Activated naive CD8-positive, alpha-beta T cell treated with anti-CD3 and anti-CD28 coated beads for 36 hours (primary cell): ENCODE data around the gene SMG6. TPM values are rescaled to one million over a fixed set of nuclear protein-coding genes. Genes with fewer than 3 reads are reported as not detected.
"Not testable (repeated sequence)": the region's sequence is repeated elsewhere in the genome, so short reads cannot be mapped to it uniquely, and the experiment has no call there.

Experiments
- DNase-seq: peaks from one replicate; pipeline ENCODE4 v3.0.0; 2021
- H3K27ac Mint-ChIP-seq: one replicate; pipeline ENCODE4 v1.8.0; 2022; ENCODE audit warnings: mild to moderate bottlenecking, moderate library complexity, mixed read lengths
- H3K27me3 Mint-ChIP-seq: one replicate; pipeline ENCODE4 v1.8.0; 2022; ENCODE audit warnings: mild to moderate bottlenecking, mixed read lengths
- H3K36me3 Mint-ChIP-seq: one replicate; pipeline ENCODE4 v1.8.0; 2021; ENCODE audit warnings: mild to moderate bottlenecking, mixed read lengths
- H3K4me1 Mint-ChIP-seq: one replicate; pipeline ENCODE4 v1.8.0; 2021; ENCODE audit warnings: mixed read lengths
- H3K4me3 Mint-ChIP-seq: one replicate; pipeline ENCODE4 v1.8.0; 2022; ENCODE audit warnings: mild to moderate bottlenecking, moderate library complexity, mixed read lengths
- H3K9me3 Mint-ChIP-seq: one replicate; pipeline ENCODE4 v1.8.0; 2022; ENCODE audit warnings: mixed read lengths
- total RNA-seq, 2 experiments: library from RNA; stranded (reverse); gene quantifications; one replicate each; pipeline ENCODE4 v1.2.3, GENCODE V29; 2021

The SMG6 gene
- total RNA-seq, 2 experiments from 2014 or later = 48.7 to 51.8 TPM

DNA sequence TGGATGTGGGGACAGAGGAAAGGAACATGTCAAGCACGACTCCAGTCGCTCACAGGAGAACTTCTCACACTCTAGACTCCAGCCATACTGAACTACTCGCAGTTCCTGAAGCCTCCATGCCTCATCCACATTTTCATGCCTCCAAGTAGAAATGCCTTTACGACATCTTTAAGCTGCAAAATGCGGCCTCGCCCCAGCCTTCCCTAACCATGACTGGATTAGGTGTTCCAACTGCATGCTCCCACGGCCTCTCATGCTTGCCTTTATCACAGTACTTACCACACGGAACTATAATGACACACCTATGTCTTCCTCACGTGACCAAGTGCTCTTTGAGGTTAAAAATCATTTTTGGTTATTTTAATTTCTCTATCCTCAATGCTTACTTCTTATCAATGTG, 23.9 kb downstream of the SMG6 start:
- H3K27ac Mint-ChIP-seq = no peak overlapping the region
- no peak overlapping the region for H3K4me3 Mint-ChIP-seq
- DNase-seq = no peak
- H3K36me3 Mint-ChIP-seq = peaks cover 55% of the 10 kb centered on the region
- H3K4me1 Mint-ChIP-seq = peaks cover 50% of the 10 kb centered on the region
- no peaks in the 10 kb centered on the region for H3K9me3 Mint-ChIP-seq
- no peaks in the 10 kb centered on the region for H3K27me3 Mint-ChIP-seq

DNA sequence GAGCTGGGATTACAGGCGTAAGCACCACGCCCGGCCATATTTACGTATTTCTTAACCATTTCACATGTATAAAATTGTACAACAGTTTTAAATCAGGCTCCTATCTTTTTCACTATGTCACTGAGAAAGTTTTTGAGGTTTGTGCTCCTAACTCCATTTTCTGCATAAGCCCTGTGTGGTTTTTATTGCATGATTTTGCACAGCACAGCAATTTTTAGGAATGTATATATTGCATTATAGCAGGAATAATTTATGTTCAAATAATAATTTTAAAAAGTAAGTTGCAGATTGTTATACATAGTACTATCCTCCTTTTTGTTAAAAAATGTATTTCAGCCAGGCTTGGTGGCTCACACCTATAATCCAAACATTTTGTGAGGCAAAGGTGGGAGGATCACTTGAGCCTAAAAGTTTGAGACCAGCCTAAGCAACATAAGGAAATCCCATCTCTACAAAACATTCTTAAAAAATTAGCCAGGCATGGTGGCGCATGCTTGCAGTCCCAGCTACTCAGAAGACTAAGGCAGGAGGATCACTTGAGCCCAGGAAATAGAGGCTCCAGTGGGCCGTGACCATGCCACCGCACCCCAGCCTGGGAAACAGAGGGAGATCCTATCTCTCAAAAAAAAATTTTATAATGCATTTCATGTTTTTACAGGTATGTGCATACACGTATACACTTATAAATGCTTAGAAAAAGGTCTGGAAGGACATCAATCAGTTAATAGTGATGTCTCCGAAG, 26.0 kb downstream of the SMG6 start:
- no peak overlapping the region for H3K27ac Mint-ChIP-seq
- H3K9me3 Mint-ChIP-seq = no peaks in the 10 kb centered on the region
- H3K27me3 Mint-ChIP-seq = no peaks in the 10 kb centered on the region
- H3K36me3 Mint-ChIP-seq = peaks cover 63% of the 10 kb centered on the region
- no peak for DNase-seq
- H3K4me3 Mint-ChIP-seq = no peak overlapping the region
- H3K4me1 Mint-ChIP-seq = peaks cover 55% of the 10 kb centered on the region

DNA sequence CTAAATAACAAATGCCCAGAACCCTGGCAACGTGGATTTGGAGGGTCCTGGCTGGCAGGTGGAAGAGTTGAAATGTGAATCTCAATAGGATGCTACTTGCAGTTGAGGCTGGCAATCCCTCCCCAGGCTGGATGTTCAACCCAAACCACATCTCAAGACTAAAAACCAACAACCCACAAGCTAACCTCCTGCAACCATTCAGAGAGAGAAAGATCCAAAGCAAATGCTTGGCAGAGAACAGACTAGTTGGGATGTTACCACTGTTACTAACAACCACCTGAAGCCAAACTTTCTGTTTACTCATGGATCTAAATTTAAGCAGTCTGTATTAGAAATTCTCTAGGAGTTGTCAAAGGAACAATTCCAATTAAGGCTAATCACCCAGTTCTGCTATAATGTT, 27.9 kb downstream of the SMG6 start:
- Mint-ChIP-seq H3K4me3 (no peak overlapping the region), H3K36me3 (peaks cover 59% of the 10 kb centered on the region), H3K27me3 (no peaks in the 10 kb centered on the region), H3K27ac (peak overlapping the region; percentile 20), H3K9me3 (no peaks in the 10 kb centered on the region), H3K4me1 (peaks cover 52% of the 10 kb centered on the region)
- DNase-seq = no peak

GRCh38 chr17:2274414-2274813, 29.2 kb downstream of the SMG6 start:
- H3K4me1 Mint-ChIP-seq = peaks cover 59% of the 10 kb centered on the region
- no peak overlapping the region for H3K4me3 Mint-ChIP-seq
- H3K36me3 Mint-ChIP-seq = peaks cover 65% of the 10 kb centered on the region
- H3K27ac Mint-ChIP-seq = no peak overlapping the region
- H3K9me3 Mint-ChIP-seq = no peaks in the 10 kb centered on the region
- DNase-seq = no peak
- H3K27me3 Mint-ChIP-seq = no peaks in the 10 kb centered on the region

DNA sequence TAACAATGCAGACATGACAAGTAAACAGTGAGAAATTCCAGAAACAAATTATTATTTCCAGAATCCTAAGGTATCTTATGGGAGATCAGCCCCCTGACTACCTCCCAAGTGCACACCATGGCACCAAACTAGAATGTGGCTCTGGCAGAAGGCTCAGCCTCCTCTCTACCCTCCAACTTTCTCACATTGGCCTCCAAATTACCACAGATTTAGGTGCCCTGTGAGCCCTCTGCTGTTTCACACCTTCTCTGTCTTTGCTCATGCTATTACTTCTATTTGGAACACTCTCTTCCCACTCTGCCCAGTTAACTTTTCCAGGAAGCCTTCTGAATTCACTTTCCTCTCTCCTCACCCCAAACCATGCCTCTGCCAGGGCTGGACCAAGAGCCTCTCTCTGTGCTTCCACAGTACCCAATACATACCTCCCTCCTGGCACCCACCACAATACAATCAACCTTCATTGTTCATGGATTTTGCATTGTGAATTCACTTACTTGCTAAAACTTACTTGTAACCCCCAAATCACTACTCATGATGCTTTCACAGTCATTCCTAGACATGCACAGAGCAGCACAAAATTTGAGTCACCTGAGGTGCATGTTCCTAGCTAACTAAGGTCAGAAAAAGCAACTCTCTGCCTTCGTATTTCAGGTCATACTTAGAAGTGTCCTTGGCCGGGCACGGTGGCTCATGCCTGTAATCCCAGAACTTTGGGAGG, 31.4 kb downstream of the SMG6 start:
- no peaks in the 10 kb centered on the region for H3K9me3 Mint-ChIP-seq
- H3K4me1 Mint-ChIP-seq = peaks cover 61% of the 10 kb centered on the region
- H3K27me3 Mint-ChIP-seq = no peaks in the 10 kb centered on the region
- peak overlapping the region; percentile 82 for H3K27ac Mint-ChIP-seq
- DNase-seq = no peak
- peaks cover 63% of the 10 kb centered on the region for H3K36me3 Mint-ChIP-seq
- H3K4me3 Mint-ChIP-seq = peak overlapping the region; percentile 8

- H3K27me3 Mint-ChIP-seq = no peaks in the 10 kb centered on the region
- peaks cover 59% of the 10 kb centered on the region for H3K36me3 Mint-ChIP-seq
- no peak for DNase-seq
- H3K9me3 Mint-ChIP-seq = no peaks in the 10 kb centered on the region
- H3K27ac Mint-ChIP-seq = peak overlapping the region; percentile 100
- H3K4me3 Mint-ChIP-seq = peak overlapping the region; percentile 84
- H3K4me1 Mint-ChIP-seq = peaks cover 71% of the 10 kb centered on the region
Observed at GRCh38 chr17:2267354-2267753, 36.2 kb downstream of the SMG6 start.

GRCh38 chr17:2266865-2267228, 36.7 kb downstream of the SMG6 start:
- H3K4me3 Mint-ChIP-seq = peak overlapping the region; percentile 84
- H3K36me3 Mint-ChIP-seq = peaks cover 59% of the 10 kb centered on the region
- peaks cover 71% of the 10 kb centered on the region for H3K4me1 Mint-ChIP-seq
- no peaks in the 10 kb centered on the region for H3K27me3 Mint-ChIP-seq
- peak overlapping the region; percentile 100 for H3K27ac Mint-ChIP-seq
- no peak for DNase-seq
- H3K9me3 Mint-ChIP-seq = no peaks in the 10 kb centered on the region

- Mint-ChIP-seq H3K27me3 (no peaks in the 10 kb centered on the region), H3K9me3 (no peaks in the 10 kb centered on the region), H3K4me3 (peak overlapping the region; percentile 84), H3K4me1 (peaks cover 74% of the 10 kb centered on the region), H3K36me3 (peaks cover 63% of the 10 kb centered on the region), H3K27ac (peak overlapping the region; percentile 100)
- DNase-seq = peak; percentile 86
Observed at GRCh38 chr17:2266045-2266864, 37.3 kb downstream of the SMG6 start.

DNA sequence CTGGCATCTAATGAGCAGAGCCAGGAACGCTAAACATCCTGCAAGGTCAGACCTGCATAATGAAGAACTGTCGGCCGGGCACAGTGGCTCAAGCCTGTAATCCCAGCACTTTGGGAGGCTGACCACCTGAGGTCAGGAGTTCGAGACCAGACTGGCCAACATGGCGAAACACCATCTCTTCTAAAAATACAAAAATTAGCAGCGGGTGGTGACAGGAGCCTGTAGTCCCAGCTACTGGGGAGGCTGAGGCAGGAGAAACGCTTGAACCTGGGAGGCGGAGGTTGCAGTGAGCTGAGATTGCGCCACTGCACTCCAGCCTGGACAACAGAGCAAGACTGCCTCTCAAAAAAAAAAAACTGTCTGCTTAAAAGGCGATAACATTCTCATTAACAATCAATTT, 38.4 kb downstream of the SMG6 start:
- not testable (repeated sequence) for H3K27me3 Mint-ChIP-seq, H3K9me3 Mint-ChIP-seq, DNase-seq
- Mint-ChIP-seq H3K36me3 (peaks cover 66% of the 10 kb centered on the region), H3K4me1 (peaks cover 73% of the 10 kb centered on the region), H3K4me3 (peak overlapping the region; percentile 84), H3K27ac (peak overlapping the region; percentile 100)

DNA sequence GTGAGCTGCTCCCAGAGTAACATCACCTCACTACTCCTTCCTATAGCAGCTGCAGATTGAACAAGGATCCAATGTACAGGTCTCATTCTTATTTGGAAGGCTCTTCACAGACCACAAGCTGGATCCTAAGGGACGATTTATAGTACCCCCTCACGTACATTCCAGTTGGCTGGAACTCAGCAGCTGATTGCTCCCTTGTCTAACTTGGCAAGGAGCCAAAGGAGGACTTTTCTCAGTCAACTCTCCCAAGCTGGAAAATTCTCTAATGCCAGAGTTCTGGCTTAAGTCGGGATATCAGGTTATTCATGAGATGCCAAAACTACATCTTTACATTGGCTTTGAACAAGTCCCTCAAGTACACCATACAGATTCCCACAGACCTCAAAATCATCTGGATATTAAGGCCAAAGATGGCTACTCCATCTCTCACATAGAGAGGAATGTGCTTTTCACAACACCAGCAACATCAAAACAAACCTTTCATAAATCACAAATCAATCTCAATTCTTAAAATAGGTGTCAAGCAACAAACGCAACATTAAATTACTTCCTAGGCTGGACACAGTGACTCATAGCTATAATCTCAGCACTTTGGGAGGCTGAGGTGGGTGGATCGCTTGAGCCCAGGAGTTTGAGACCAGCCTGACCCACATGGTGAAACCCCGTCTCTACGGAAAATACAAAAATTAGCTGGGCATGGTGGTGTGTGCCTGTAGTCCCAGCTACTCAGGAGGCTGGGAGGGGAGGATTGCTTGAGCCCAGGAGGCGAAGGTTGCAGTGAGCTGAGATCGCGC, 39.3 kb downstream of the SMG6 start:
- H3K27me3 Mint-ChIP-seq = no peaks in the 10 kb centered on the region
- H3K4me3 Mint-ChIP-seq = peak overlapping the region; percentile 84
- peaks cover 73% of the 10 kb centered on the region for H3K4me1 Mint-ChIP-seq
- H3K36me3 Mint-ChIP-seq = peaks cover 63% of the 10 kb centered on the region
- peak; percentile 34 for DNase-seq
- H3K27ac Mint-ChIP-seq = peak overlapping the region; percentile 100
- H3K9me3 Mint-ChIP-seq = no peaks in the 10 kb centered on the region

GRCh38 chr17:2263183-2264066, 40.2 kb downstream of the SMG6 start:
- DNase-seq = no peak
- peaks cover 82% of the 10 kb centered on the region for H3K4me1 Mint-ChIP-seq
- H3K36me3 Mint-ChIP-seq = peaks cover 69% of the 10 kb centered on the region
- H3K27me3 Mint-ChIP-seq = no peaks in the 10 kb centered on the region
- H3K27ac Mint-ChIP-seq = peak overlapping the region; percentile 100
- peak overlapping the region; percentile 84 for H3K4me3 Mint-ChIP-seq
- peaks cover 1% of the 10 kb centered on the region for H3K9me3 Mint-ChIP-seq

GRCh38 chr17:2262135-2262587, 41.4 kb downstream of the SMG6 start:
- H3K36me3 Mint-ChIP-seq = peaks cover 74% of the 10 kb centered on the region
- H3K4me1 Mint-ChIP-seq = peaks cover 82% of the 10 kb centered on the region
- no peak for DNase-seq
- H3K27me3 Mint-ChIP-seq = no peaks in the 10 kb centered on the region
- H3K27ac Mint-ChIP-seq = peak overlapping the region; percentile 100
- peak overlapping the region; percentile 84 for H3K4me3 Mint-ChIP-seq
- H3K9me3 Mint-ChIP-seq = peaks cover 4% of the 10 kb centered on the region

- Mint-ChIP-seq H3K4me1 (peaks cover 67% of the 10 kb centered on the region), H3K9me3 (peaks cover 4% of the 10 kb centered on the region), H3K4me3 (peak overlapping the region; percentile 80), H3K27me3 (no peaks in the 10 kb centered on the region), H3K36me3 (peaks cover 79% of the 10 kb centered on the region), H3K27ac (peak overlapping the region; percentile 96)
- peak; percentile 83 for DNase-seq
Observed at GRCh38 chr17:2259769-2260536, 43.6 kb downstream of the SMG6 start.
